Activated CD8-positive, alpha-beta memory T cell treated with anti-CD3 and anti-CD28 coated beads for 1 hour (primary cell): ENCODE data around the gene UBR4.
"Not testable (repeated sequence)": the region's sequence is repeated elsewhere in the genome, so short reads cannot be mapped to it uniquely, and the experiment has no call there.

Source experiments
- DNase-seq, 2 donors: peaks; one replicate each; pipeline ENCODE4 v3.0.0-alpha.2; 2020; ENCODE audit warnings: low read depth in 1 of 2; ENCODE audit errors: extremely low read depth in 1 of 2

Gene UBR4

GRCh38 chr1:19191811-19192210 lies 18.3 kb downstream of the UBR4 start:
- DNase-seq, result no peak

GRCh38 chr1:19190468-19190867 lies 19.6 kb downstream of the UBR4 start:
- no peak for DNase-seq

GRCh38 chr1:19189270-19189669 lies 20.8 kb downstream of the UBR4 start:
- no peak for DNase-seq

GRCh38 chr1:19187852-19188251 lies 22.2 kb downstream of the UBR4 start:
- no peak for DNase-seq

- DNase-seq, result no peak
These were observed 24.1 kb downstream of the UBR4 start for GRCh38 chr1:19186001-19186400.

GRCh38 chr1:19182223-19182622 lies 27.8 kb downstream of the UBR4 start:
- DNase-seq, result no peak

GRCh38 chr1:19180265-19180657 lies 29.8 kb downstream of the UBR4 start:
- DNase-seq, result not testable (repeated sequence)

GRCh38 chr1:19179597-19180264 lies 30.3 kb downstream of the UBR4 start:
- no peak for DNase-seq

- DNase-seq, result no peak
These were observed 31.2 kb downstream of the UBR4 start for GRCh38 chr1:19178734-19179398.

GRCh38 chr1:19177811-19178210 lies 32.3 kb downstream of the UBR4 start:
- DNase-seq, result no peak

GRCh38 chr1:19169642-19170041 lies 40.4 kb downstream of the UBR4 start:
- DNase-seq, result no peak

GRCh38 chr1:19167140-19167539 lies 42.9 kb downstream of the UBR4 start:
- no peak for DNase-seq

- no peak for DNase-seq
These were observed 44.0 kb downstream of the UBR4 start for GRCh38 chr1:19166066-19166465.

GRCh38 chr1:19165501-19165900 lies 44.6 kb downstream of the UBR4 start:
- DNase-seq, result no peak

- no peak for DNase-seq
These were observed 45.6 kb downstream of the UBR4 start for GRCh38 chr1:19164274-19165015.

GRCh38 chr1:19163261-19163660 lies 46.8 kb downstream of the UBR4 start:
- DNase-seq, result no peak

- DNase-seq, result no peak
These were observed 49.2 kb downstream of the UBR4 start for GRCh38 chr1:19160831-19161230.

- DNase-seq, result no peak
These were observed 52.4 kb downstream of the UBR4 start for GRCh38 chr1:19157653-19158052.

- no peak for DNase-seq
These were observed 53.4 kb downstream of the UBR4 start for GRCh38 chr1:19156676-19157075.

- no peak for DNase-seq
These were observed 55.2 kb downstream of the UBR4 start for GRCh38 chr1:19154876-19155275.

- no peak for DNase-seq
These were observed 56.9 kb downstream of the UBR4 start for GRCh38 chr1:19153169-19153568.

GRCh38 chr1:19151537-19151936 lies 58.5 kb downstream of the UBR4 start:
- DNase-seq, result no peak
